GM21576 (cell line): ENCODE results near the gene RBP4.
"Not testable (repeated sequence)": the region's sequence is repeated elsewhere in the genome, so short reads cannot be mapped to it uniquely, and the experiment has no call there.

ENCODE experiments used
- ATAC-seq: cut with Tn5 transposase; IDR thresholded peaks from one replicate; pipeline ENCODE4 v1.9.1; 2021; ENCODE audit warnings: mild to moderate bottlenecking, moderate library complexity; ENCODE audit not compliant: unreplicated experiment

RBP4 gene

DNA sequence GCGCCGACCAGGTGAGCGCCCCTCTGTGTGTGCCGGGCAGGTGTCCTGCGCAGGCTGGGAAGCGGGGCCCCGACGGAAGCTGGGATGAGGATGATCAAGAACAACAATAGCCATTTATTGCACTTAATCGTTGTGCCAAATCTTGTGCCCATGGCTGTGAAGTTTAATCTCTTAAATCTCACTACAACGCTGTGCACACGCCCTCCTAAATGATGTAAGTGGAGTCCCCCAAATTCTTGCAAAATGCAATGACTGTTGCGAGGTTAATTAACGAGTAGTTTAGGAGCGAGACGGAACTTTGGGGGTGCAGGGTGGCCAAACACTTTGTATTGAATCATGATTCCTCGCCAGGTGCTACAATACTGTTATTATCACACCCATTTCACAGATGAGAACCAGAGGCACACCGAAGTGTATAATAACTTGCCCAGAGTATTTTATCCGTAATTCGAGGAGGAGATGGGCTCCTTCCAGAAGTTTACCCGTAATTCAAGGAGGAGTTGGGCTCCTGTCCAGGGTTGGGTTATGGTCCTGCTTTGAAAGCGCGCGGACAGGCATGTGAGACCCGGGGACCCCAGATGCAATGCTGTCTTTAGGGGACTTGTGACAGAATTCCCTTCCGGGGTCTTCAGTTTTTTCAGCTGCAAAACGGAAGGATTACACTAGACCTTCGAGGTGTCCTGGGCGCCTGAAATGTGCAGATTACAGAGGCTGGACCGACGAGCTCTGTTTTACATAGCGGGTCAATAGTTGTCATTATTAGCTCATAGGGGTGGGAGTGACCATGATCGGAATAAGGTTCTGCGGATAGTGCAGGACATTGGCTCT is 33.5 kb downstream of the RBP4 start:
- ATAC-seq, result no peak

DNA sequence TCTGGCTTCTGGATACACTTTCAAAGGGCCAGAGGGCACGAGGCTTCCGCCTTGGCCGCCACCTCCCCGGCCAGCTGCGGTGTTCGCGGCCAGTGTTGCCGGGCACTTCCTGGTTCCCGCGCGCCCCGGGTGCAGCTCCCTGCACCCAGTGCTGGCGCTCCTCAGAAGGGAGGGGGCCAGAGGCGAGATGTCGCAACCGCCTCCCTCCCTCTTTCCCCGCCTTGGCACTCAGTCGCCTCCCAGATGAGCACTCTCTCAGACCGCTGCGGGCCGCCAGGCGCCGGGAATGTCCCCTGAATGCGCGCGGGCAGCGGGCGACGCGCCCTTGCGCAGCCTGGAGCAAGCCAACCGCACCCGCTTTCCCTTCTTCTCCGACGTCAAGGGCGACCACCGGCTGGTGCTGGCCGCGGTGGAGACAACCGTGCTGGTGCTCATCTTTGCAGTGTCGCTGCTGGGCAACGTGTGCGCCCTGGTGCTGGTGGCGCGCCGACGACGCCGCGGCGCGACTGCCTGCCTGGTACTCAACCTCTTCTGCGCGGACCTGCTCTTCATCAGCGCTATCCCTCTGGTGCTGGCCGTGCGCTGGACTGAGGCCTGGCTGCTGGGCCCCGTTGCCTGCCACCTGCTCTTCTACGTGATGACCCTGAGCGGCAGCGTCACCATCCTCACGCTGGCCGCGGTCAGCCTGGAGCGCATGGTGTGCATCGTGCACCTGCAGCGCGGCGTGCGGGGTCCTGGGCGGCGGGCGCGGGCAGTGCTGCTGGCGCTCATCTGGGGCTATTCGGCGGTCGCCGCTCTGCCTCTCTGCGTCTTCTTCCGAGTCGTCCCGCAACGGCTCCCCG is 34.4 kb downstream of the RBP4 start, which contains the start of gene FFAR4:
FFAR4 (plus strand) TSS at position 231 of the 842 bp plus-strand sequence; CDS start at position 287, 56 bp downstream.
- ATAC-seq, result no peak

DNA sequence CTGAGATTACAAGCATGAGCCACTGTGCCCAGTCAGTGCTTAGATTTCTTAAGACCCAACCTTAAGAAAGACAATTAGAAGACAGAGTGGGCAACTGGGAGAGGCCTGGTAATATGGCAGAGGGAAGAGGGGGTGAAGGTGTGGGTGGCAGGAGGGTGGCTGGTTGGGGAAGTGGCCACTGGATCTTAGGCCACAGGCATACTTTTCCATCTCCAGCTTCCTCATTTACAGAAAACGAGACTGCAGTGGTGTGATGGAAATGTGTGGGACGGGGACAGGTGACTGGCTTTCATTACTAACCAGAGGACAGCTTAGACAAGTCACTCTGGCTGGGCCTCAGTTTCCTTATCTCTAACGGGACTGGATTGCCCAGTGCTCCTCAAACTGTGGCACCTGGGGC is 35.6 kb downstream of the RBP4 start:
- no peak for ATAC-seq

DNA sequence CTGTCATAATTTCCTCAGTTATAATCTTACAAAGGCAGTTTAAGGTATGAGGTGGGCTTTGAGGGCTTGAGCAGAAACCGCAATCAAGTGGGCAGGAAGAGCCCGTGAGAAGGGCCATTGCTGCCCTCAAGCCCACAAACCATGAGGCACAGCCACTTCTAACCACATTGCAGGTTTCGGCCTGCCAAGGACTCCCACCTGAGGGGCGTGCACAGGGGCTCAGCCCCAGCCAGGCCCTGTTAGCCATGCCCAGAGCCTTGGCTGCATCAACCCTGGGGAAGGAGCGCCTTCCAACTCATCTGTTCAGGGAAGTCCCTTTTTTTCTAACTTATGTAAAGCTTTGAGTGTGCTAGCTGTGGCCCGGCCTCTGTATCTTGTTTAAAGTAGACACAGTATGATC is 40.5 kb downstream of the RBP4 start:
- ATAC-seq, result no peak

DNA sequence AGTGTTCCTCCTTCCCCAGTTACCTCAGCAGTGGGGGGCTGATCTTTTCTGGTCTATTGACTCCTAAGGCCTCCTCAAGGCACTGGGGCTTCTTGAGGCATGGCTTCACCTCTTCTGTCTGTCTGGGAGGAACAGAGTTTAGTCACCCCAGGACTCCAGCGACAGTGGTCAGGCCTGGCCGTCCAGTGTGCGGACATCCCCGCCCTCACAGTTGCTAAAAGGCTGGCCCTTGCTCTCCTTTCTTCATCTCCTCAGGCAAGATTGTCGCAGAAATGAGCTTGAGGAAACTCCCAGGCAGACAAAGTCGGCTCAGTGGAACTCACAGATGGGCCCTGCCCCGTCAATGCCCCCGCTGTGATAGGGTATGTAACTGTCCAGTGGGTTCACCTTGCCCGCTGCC is 41.5 kb downstream of the RBP4 start:
- ATAC-seq, result no peak

DNA sequence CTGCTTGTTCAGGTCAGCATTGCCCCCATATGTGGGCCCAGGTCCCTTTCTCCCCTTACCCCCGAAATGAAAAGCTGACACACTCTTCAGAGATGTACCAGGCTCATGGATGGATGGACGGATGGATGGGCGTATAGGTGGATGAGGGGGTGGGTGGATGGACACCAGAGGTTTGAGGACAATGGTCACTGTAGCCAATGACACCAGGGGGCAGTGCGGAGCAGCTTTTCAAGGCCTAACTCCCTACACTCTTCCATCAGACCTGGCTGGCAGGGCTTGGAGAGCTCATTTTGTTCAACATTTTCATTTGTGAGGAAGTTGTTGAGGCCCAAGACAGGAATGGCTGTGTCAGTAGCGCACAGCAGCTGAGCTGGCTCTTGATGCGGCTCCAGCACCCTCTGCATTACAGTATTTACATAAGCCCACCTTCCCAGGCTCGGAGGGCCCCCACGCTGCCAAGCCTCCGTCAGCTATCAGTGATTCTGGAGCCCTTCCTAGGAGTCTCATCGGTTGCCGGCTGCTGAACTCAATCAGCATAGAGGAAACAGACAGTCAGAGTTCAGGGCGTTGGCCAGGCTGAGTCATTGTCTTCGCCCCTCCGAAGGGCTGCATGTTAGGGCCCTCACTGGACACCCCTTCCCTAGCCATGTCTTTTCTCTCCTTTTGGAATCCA is 46.1 kb downstream of the RBP4 start:
- ATAC-seq, result no peak

DNA sequence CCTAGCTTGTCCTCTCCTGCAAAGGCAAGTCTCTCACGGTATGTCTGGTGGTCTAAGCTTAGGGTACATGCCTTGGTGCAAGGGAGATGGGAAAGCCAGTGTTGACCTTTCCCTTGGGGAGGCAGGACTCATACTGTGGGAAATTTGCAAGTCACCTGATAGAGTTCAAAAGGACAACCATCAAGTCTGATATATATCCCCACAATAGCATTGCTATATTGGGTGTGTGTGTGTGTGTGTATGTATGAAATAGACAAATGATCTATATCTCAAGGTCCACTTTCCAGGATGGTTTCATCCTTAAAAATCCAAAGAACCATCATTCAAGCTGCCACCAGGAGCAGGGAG is 46.7 kb downstream of the RBP4 start:
- no peak for ATAC-seq

DNA sequence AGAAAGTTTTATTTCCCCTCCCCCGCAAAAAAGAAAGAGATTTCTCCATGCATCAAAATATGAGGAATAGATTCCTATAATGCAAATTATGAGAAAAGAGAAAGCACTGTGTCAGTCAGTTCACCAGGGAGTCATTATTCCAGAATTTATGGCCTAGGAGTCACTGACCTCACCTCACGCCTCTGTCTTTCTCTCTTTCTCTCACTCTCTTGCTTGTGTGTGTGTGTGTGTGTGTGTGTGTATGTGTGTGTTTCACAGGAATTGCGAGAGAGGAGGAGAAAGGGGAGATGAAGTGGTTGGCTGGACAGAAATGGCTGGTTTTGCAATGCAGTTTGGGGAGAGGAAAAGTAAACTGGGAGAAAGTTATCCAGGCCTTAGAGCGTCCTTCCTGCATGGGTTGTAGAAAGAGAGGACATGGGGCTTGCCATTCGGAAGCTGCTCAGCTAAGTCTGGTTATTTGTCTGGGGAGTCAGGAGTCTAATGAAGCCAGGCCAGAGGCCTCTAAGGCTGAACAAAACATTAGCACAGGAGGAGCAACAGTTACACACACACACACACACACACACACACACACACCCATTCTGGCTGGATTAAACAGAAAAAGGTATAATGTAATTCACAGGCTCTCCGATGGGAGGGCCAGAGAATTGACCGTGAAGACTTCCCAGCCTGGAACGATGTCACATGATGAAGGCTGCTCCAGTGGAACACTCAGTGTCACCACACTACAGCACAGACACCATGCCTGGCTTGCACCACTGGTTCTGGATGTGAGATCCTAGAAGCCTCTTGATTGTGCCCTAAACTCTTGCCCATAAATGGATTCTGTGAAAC is 47.3 kb downstream of the RBP4 start:
- ATAC-seq, result no peak

DNA sequence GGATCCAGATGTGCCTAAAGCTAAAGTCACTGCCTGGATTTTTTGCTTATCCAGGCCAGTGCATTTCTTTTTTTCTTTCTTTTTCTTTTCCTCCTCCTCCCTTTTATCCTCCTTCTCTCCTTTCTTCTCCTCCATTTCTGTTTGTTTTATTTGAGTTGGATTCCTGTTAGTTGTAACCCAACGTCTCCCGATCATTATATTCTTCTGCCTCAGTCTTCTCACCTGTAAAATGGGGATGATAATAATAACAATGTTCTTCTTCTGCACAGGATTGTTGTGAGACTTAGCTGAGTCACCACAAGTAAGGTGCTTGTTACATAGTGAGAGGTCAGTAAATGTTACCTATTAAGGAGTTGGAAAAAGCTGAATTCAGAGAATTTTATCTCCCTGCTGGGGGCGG is 48.3 kb downstream of the RBP4 start:
- no peak for ATAC-seq

DNA sequence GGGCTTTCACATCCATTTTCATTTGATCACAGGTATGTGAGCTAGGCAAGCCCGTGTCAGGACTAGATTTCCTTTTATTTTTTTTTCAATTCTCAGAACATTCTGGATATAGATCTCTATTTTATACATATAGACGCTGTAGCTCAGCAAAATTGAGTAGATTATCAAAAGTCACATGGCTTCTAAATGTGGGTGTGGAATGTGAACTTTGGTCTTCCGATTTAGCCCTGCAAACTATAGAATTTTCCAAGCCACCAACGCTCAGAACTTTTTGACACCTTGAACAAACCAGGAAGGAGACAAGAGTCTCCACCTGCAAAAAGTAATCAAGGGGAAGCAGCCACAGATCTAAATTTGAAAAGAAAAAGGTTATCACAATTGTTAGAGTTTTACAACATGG is 50.4 kb downstream of the RBP4 start:
- ATAC-seq, result no peak

DNA sequence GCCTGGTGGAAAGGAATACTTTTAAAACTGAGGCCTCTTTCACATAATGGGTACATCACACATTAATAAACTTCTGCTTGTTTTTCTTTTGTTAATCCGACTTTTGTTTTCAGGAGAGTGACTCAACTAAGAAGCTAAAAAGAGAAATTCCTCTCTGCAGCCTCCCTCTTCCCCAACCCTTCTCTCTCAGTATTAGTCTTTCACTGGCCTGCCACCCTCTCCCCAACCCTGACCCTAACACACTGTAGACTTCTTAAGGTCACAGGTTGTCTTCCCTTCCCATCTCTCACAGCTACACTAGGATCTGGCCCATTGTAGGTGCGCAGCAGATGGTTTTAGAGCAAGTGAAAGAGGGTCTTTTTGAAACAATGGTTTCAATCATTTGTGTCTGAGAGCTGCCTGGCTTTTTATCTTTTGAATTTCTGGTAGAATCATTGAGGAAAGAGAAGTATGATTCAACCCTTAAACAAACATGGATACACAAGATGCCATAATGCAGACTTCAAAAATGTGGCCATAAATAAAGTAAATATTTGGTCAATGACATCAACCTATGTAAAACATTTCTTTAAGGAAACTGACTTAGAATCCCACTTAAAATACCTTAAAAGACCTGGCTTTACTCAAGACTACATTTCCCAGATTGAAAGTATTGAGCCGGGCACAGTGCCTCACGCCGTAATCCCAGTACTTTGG is 52.5 kb downstream of the RBP4 start:
- no peak for ATAC-seq

DNA sequence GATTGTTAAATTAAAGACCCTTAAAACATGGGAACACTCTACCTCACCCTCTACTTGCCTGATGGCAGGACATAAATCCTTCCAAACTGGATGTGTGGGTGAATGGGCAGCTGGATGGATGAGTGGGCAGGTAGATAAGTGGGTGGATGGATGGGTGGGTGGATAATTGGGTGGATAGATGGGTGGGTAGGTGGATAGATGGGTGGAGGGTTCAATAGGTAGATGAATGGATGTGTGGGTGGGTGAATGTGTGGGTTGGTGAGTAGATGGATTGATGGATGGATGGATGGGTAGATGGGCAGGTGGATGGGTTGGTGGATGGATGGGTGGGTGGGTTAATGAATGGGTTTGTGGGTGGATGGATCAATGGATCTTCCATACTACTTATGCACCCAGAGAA is 53.5 kb downstream of the RBP4 start:
- ATAC-seq, result no peak

DNA sequence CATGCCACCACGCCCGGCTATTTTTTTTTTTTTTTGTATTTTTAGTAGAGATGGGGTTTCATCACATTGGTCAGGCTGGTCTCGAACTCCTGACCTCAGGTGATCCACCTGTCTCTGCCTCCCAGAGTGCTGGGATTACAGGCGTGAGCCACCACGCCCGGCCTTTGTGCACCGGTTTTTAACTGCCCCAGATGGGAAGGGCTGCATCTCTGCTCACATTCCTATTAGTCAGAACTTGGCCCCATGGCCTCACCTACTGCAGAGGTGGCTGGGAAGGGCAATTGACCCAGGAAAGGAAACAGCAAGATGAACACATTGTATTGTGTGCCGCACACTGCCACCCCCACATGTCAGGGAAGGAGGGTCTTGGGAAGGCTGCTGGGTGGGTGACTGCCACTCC is 54.0 kb downstream of the RBP4 start:
- not testable (repeated sequence) for ATAC-seq

DNA sequence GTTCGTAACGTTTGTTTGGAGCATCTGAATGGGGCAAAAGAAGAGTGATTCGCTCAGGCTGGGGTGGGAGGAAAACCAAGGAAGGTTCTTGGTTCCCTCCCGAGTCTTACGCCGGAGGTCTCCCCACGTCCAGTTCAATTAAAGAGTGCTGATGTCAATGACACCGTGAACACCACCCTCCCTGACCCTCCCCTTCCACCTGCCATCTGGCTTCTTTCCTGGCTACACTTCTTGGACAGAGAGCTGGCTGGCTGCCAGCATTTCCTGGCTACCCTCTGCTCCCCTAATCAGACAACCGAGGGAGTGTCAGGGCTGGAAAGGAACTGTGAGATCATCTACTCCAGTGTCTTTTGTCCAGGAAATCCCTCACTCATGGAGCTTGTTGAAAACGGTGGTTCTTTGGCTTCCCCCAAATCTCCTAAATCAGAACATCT is 58.7 kb downstream of the RBP4 start:
- no peak for ATAC-seq
